K562 (cell line): ENCODE data around the gene VWA3A. TPM values are rescaled to one million over a fixed set of nuclear protein-coding genes. Genes with fewer than 3 reads are reported as not detected.

Experiments
- COPS2 ChIP-seq: fragments of 450-650 bp; conservative IDR thresholded peaks from 2 replicates; pipeline ENCODE4 v1.6.1; 2016; ENCODE audit warnings: mild to moderate bottlenecking, moderate library complexity
- E2F3 ChIP-seq: fragments of 250-450 bp; sonication (Bioruptor Pico); IDR thresholded peaks from 2 replicates; pipeline ENCODE4 v1.4.0; 2020; ENCODE audit warnings: mild to moderate bottlenecking
- FOSL1 ChIP-seq: fragments of 200-800 bp; sonication (Bioruptor generic); conservative IDR thresholded peaks from 2 replicates; pipeline ENCODE4 v1.6.1; 2016; ENCODE audit warnings: missing genetic modification characterization, missing compliant biosample characterization
- MIER1 ChIP-seq: fragments of 450-650 bp; IDR thresholded peaks from 2 replicates; pipeline ENCODE4 v1.6.1; 2016; ENCODE audit warnings: antibody characterized with exemption, mild to moderate bottlenecking, low read depth
- ZFPM2 ChIP-seq: fragments of 250-450 bp; sonication (Bioruptor Pico); IDR thresholded peaks from 2 replicates; pipeline ENCODE4 v1.5.1; 2022; ENCODE audit warnings: mild to moderate bottlenecking
- ZNF140 ChIP-seq: fragments of 250-450 bp; sonication (Bioruptor Pico); IDR thresholded peaks from 2 replicates; pipeline ENCODE4 v1.8.0; 2021; ENCODE audit warnings: moderate library complexity, mild to moderate bottlenecking, inconsistent platforms
- ZNF639 ChIP-seq, 2 experiments: fragments of 200-800 bp in 1 of 2; sonication (Bioruptor generic) in 1 of 2; sonication (generic) in 1 of 2; formaldehyde crosslinking in 1 of 2; IDR thresholded peaks in 1 of 2; conservative IDR thresholded peaks in 1 of 2; 2 replicates each; pipeline versions ENCODE4 v1.5.0 to v1.6.1; 2016 to 2020; ENCODE audit warnings: missing compliant biosample characterization in 1 of 2, missing genetic modification characterization in 1 of 2, missing genetic modification reagents in 1 of 2
- ZSCAN32 ChIP-seq: fragments of 450-650 bp; formaldehyde crosslinking; IDR thresholded peaks from 2 replicates; pipeline ENCODE4 v1.4.0; 2020; ENCODE audit warnings: mild to moderate bottlenecking, moderate library complexity
- polyA plus RNA-seq, 8 experiments: library from polyadenylated mRNA; depleted of rRNA in 4 of 8; stranded (reverse) in 5 of 8; unstranded in 3 of 8; fragments of >200 nt; fragmentation: Nextera tagmentation in 2 of 8; fragmentation: Illumina TruSeq in 1 of 8; extraction: Ambion mirVana in 2 of 8; extraction: Trizol in 1 of 8; gene quantifications; 2 replicates each; pipeline versions ENCODE4 v1.2.1 to v1.2.3, GENCODE V29; 2011 to 2014; ENCODE audit warnings: inconsistent platforms in 1 of 8, missing spikeins in 1 of 8
- total RNA-seq, 7 experiments: library from RNA; depleted of rRNA in 6 of 7; stranded (reverse); fragments of >200 nt in 6 of 7; fragmentation: Illumina TruSeq in 2 of 7; extraction: Trizol in 2 of 7; gene quantifications; 2 replicates each; pipeline versions ENCODE4 v1.2.1 to v1.2.3, GENCODE V29; 2011 to 2021; ENCODE audit warnings: low replicate concordance in 1 of 7
- TF ChIP-seq, protein P1 (sequence below): IDR thresholded peaks from 2 replicates; pipeline ENCODE4 v1.6.1; 2014; ENCODE audit warnings: antibody characterized with exemption
- TF ChIP-seq, protein P2 (sequence below): fragments of 250-450 bp; sonication (Bioruptor Pico); IDR thresholded peaks from 2 replicates; pipeline ENCODE4 v1.8.0; 2021; ENCODE audit warnings: mild to moderate bottlenecking, moderate library complexity
- TF ChIP-seq, protein P3 (sequence below), 3 experiments: IDR thresholded peaks in 2 of 3; conservative IDR thresholded peaks in 1 of 3; 2 replicates each; pipeline ENCODE4 v1.5.1; 2011 to 2012; ENCODE audit warnings: low read length in 3 of 3, mild to moderate bottlenecking in 3 of 3, control low read depth in 2 of 3, improper control_type of control experiment in 1 of 3, inconsistent platforms in 1 of 3, low read depth in 1 of 3, mixed read lengths in 1 of 3, moderate library complexity in 1 of 3; ENCODE audit not compliant: insufficient read depth in 2 of 3
- TF ChIP-seq, protein P4 (sequence below): sonication (generic); formaldehyde crosslinking; IDR thresholded peaks from 2 replicates; pipeline ENCODE4 v1.8.1; 2023; ENCODE audit warnings: missing genetic modification reagents, mild to moderate bottlenecking, borderline replicate concordance

VWA3A gene
- total and polyA plus RNA-seq, 9 of the 15 experiments (the other 6 are each of a cell fraction or from before 2014, with no cell fraction given) = not detected

- TF ChIP-seq FOSL1 (peak; percentile 16; the same call in 1 of the 2 replicates), ZNF140 (CRISPR knock-in tag) (no peak), ZSCAN32 (CRISPR knock-in tag) (no peak), MIER1 (no peak), ZFPM2 (CRISPR knock-in tag) (no peak), E2F3 (CRISPR knock-in tag) (0 out of 2 replicates have a peak, but pooled peaks have one; percentile 8), ZNF639 (CRISPR knock-in tag; conservative IDR thresholded peaks at IDR 0.05 in 1 of 2, IDR thresholded peaks at IDR 0.05 in 1 of 2) (peak in 1 of 2 experiments; percentile 84; a peak in 2 of 4 replicates), COPS2 (no peak)
- TF ChIP-seq, protein P1, sequence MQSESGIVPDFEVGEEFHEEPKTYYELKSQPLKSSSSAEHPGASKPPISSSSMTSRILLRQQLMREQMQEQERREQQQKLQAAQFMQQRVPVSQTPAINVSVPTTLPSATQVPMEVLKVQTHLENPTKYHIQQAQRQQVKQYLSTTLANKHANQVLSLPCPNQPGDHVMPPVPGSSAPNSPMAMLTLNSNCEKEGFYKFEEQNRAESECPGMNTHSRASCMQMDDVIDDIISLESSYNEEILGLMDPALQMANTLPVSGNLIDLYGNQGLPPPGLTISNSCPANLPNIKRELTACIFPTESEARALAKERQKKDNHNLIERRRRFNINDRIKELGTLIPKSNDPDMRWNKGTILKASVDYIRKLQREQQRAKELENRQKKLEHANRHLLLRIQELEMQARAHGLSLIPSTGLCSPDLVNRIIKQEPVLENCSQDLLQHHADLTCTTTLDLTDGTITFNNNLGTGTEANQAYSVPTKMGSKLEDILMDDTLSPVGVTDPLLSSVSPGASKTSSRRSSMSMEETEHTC = peak; percentile 43; the same call in 1 of the 2 replicates
- TF ChIP-seq, protein P2, sequence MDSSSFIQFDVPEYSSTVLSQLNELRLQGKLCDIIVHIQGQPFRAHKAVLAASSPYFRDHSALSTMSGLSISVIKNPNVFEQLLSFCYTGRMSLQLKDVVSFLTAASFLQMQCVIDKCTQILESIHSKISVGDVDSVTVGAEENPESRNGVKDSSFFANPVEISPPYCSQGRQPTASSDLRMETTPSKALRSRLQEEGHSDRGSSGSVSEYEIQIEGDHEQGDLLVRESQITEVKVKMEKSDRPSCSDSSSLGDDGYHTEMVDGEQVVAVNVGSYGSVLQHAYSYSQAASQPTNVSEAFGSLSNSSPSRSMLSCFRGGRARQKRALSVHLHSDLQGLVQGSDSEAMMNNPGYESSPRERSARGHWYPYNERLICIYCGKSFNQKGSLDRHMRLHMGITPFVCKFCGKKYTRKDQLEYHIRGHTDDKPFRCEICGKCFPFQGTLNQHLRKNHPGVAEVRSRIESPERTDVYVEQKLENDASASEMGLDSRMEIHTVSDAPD (CRISPR knock-in tag) = no peak
- TF ChIP-seq, protein P3, sequence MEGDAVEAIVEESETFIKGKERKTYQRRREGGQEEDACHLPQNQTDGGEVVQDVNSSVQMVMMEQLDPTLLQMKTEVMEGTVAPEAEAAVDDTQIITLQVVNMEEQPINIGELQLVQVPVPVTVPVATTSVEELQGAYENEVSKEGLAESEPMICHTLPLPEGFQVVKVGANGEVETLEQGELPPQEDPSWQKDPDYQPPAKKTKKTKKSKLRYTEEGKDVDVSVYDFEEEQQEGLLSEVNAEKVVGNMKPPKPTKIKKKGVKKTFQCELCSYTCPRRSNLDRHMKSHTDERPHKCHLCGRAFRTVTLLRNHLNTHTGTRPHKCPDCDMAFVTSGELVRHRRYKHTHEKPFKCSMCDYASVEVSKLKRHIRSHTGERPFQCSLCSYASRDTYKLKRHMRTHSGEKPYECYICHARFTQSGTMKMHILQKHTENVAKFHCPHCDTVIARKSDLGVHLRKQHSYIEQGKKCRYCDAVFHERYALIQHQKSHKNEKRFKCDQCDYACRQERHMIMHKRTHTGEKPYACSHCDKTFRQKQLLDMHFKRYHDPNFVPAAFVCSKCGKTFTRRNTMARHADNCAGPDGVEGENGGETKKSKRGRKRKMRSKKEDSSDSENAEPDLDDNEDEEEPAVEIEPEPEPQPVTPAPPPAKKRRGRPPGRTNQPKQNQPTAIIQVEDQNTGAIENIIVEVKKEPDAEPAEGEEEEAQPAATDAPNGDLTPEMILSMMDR (IDR thresholded peaks at IDR 0.05 in 2 of 3, conservative IDR thresholded peaks at IDR 0.05 in 1 of 3; ENCODE audit: insufficient read depth in 2 of 3, low read depth in 1 of 3, low read length in 3 of 3) = peak; percentile 90 to 99 (median 95)
- TF ChIP-seq, protein P4, sequence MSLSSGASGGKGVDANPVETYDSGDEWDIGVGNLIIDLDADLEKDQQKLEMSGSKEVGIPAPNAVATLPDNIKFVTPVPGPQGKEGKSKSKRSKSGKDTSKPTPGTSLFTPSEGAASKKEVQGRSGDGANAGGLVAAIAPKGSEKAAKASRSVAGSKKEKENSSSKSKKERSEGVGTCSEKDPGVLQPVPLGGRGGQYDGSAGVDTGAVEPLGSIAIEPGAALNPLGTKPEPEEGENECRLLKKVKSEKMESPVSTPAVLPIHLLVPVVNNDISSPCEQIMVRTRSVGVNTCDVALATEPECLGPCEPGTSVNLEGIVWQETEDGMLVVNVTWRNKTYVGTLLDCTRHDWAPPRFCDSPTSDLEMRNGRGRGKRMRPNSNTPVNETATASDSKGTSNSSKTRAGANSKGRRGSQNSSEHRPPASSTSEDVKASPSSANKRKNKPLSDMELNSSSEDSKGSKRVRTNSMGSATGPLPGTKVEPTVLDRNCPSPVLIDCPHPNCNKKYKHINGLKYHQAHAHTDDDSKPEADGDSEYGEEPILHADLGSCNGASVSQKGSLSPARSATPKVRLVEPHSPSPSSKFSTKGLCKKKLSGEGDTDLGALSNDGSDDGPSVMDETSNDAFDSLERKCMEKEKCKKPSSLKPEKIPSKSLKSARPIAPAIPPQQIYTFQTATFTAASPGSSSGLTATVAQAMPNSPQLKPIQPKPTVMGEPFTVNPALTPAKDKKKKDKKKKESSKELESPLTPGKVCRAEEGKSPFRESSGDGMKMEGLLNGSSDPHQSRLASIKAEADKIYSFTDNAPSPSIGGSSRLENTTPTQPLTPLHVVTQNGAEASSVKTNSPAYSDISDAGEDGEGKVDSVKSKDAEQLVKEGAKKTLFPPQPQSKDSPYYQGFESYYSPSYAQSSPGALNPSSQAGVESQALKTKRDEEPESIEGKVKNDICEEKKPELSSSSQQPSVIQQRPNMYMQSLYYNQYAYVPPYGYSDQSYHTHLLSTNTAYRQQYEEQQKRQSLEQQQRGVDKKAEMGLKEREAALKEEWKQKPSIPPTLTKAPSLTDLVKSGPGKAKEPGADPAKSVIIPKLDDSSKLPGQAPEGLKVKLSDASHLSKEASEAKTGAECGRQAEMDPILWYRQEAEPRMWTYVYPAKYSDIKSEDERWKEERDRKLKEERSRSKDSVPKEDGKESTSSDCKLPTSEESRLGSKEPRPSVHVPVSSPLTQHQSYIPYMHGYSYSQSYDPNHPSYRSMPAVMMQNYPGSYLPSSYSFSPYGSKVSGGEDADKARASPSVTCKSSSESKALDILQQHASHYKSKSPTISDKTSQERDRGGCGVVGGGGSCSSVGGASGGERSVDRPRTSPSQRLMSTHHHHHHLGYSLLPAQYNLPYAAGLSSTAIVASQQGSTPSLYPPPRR = peak; percentile 57; the same call in 1 of the 2 replicates
Measured at GRCh38 chr16:22206013-22206841, 113.9 kb downstream of the VWA3A start, which contains the start of gene EEF2K (continued).
